A549 (cell line): ENCODE data around the gene PLN. TPM values are rescaled to one million over a fixed set of nuclear protein-coding genes. Genes with fewer than 3 reads are reported as not detected.

ENCODE experiments used
- polyA plus RNA-seq, 4 experiments: library from polyadenylated mRNA; depleted of rRNA in 3 of 4; stranded (reverse); fragments of >200 nt; fragmentation: RNase III in 1 of 4; extraction: RNeasy Plus Mini Kit Qiagen cat#74134 plus additional on column Dnase treatment in 1 of 4; gene quantifications; 2 replicates in 3 of 4; 3 replicates in 1 of 4; pipeline ENCODE4 v1.2.3, GENCODE V29; 2011 to 2017

Gene PLN
- polyA plus RNA-seq, 2 of the 4 experiments (the other 2 are of a cell fraction), result not detected

Other genes starting within 250 kb of the PLN start
- 3.4 and 4.0 TPM in 2 replicates for gene CEP85L, start 103.3 kb downstream of the PLN start, polyA plus RNA-seq (2011; rRNA removed)
- 1.3 to 1.5 TPM (median 1.4 TPM) in 3 replicates for gene CEP85L, start 103.3 kb downstream of the PLN start, polyA plus RNA-seq (2017; fragmentation: RNase III; extraction: RNeasy Plus Mini Kit Qiagen cat#74134 plus additional on column Dnase treatment)